Fibroblast of lung (primary cell): ENCODE measurements around the gene HMX1.

Source experiments
- EZH2 ChIP-seq: IDR thresholded peaks from 2 replicates; pipeline ENCODE4 v1.5.1; 2012; ENCODE audit warnings: low read length, control low read depth, mild to moderate bottlenecking; ENCODE audit errors: missing control alignments
- TF ChIP-seq, protein P1 (sequence below), 2 donors: IDR thresholded peaks in 1 of 2; conservative IDR thresholded peaks in 1 of 2; 1 replicate in 1 of 2; 2 replicates in 1 of 2; pipeline ENCODE4 v1.5.1; 2011 to 2012; ENCODE audit warnings: low read length in 2 of 2, control low read depth in 1 of 2, inconsistent platforms in 1 of 2, low read depth in 1 of 2, mild to moderate bottlenecking in 1 of 2

DNA sequence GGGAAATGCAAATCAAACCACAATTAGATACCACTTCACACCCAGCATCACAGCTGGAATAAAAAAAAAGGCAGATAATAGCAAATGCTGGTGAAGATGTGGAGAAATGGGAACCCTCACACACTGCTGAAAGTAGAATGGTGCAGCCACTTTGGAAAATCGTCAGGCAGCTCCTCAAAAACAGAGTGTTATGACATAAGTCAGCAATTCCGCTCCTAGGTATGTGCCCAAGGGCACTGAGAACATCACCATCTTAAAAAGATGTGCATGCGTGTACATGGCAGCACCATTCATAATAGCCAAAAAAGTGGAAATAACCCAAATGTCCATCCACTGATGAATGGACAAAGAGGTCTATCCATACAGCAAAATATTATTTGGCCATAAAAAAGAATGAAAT is 28.0 kb downstream of the HMX1 start:
- TF ChIP-seq, protein P1, sequence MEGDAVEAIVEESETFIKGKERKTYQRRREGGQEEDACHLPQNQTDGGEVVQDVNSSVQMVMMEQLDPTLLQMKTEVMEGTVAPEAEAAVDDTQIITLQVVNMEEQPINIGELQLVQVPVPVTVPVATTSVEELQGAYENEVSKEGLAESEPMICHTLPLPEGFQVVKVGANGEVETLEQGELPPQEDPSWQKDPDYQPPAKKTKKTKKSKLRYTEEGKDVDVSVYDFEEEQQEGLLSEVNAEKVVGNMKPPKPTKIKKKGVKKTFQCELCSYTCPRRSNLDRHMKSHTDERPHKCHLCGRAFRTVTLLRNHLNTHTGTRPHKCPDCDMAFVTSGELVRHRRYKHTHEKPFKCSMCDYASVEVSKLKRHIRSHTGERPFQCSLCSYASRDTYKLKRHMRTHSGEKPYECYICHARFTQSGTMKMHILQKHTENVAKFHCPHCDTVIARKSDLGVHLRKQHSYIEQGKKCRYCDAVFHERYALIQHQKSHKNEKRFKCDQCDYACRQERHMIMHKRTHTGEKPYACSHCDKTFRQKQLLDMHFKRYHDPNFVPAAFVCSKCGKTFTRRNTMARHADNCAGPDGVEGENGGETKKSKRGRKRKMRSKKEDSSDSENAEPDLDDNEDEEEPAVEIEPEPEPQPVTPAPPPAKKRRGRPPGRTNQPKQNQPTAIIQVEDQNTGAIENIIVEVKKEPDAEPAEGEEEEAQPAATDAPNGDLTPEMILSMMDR (conservative IDR thresholded peaks at IDR 0.05 in 1 of 2, IDR thresholded peaks at IDR 0.05 in 1 of 2; ENCODE audit: low read depth in 1 of 2, low read length in 2 of 2): no peak
- TF ChIP-seq EZH2: no peak
